HG03045 (cell line): ENCODE measurements around the gene PRPS1L1.
A peak's percentile ranks its signal among the peaks of the same experiment; 100 is the strongest.

Experiments used
- ATAC-seq: cut with Tn5 transposase; IDR thresholded peaks from one replicate; pipeline ENCODE4 v1.9.1; 2021; ENCODE audit warnings: mild to moderate bottlenecking, moderate library complexity; ENCODE audit not compliant: unreplicated experiment

The PRPS1L1 gene

DNA sequence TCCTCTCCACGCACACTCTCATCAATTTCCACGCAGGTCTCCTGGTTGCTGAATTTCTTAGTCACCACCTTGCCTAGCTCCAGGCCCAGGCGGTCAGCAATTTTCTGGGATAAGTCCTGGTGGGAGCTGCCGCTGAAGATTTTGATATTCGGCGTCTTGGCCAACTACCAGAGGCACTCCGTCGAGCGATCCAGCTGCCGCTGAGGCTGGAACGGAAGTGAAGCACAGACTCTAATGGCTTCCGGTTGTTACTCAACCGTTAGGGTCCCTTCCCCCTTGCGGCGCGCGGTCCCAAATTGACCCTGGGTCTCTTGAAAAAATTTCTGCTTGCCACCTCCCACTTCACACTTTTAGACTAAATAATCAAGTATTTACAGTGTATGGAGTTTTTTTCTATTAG lies at the start of gene PRPS1L1:
PRPS1L1 (minus strand) TSS at position 219 of the 400 bp plus-strand sequence.
- ATAC-seq = no peak

DNA sequence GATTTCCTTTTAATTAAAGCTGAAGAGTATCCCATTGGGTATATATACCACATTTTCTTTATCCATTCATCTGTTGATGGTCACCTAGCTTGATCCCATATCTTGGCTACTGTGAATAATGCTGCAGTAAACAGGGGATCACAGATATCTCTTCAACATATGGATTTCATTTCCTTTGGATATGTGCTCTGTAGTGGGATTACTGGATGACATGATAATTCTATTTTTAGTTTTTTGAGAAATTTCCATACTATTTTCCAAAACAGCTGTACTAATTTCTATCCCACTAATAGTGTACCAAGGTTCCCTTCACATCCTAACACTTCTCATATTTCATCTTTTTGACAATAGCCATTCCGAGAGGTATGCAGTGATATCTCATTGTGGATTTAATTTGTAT lies 48.8 kb upstream of the PRPS1L1 start:
- no peak for ATAC-seq

DNA sequence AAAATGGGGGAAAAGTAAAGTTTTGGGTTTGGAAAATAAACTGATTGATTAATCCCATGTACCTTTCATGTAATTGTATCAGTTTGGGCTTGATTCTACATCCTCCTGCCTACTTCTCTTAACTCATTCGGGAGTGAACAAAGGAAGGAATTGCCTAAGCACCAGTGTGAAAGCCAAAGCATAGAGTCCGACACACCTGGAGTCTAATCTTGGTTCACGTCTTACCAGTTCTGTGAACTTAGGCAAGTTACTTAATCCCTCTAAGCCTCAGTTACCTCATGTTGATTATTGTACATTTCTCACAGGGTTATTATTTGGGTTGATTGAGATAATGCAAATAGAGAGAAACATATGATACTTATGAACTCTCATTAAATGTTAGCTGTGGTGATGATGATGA lies 41.1 kb upstream of the PRPS1L1 start:
- no peak for ATAC-seq

GRCh38 chr7:18064242-18064838 lies 36.7 kb upstream of the PRPS1L1 start:
- ATAC-seq = peak; percentile 53

- no peak for ATAC-seq
These were observed 35.7 kb upstream of the PRPS1L1 start for GRCh38 chr7:18063149-18063901.

- no peak for ATAC-seq
These were observed 31.5 kb upstream of the PRPS1L1 start for GRCh38 chr7:18059171-18059570.

- no peak for ATAC-seq
These were observed 26.3 kb upstream of the PRPS1L1 start for GRCh38 chr7:18053941-18054340.

GRCh38 chr7:18053177-18053928 lies 25.7 kb upstream of the PRPS1L1 start:
- ATAC-seq = no peak

DNA sequence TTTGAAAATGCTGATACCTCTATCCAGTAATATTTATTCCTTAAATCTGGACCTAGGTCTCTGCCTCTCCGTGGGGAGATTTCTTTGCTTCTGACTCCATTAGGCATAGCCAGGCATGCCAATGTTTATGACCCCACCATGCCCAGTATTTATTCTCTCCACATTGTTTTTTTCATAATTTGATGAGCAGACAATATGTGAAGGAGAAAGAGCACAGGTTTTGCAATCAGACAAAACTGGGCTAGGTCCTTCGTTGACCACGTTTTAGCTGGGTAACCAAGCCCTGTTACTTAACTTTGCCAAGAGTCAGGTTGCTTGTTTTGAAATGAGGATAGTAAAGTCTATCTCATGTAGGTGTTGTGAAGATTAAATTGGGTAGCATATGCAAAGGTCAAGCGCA lies 21.6 kb upstream of the PRPS1L1 start:
- ATAC-seq = no peak

GRCh38 chr7:18046601-18047000 lies 19.0 kb upstream of the PRPS1L1 start:
- ATAC-seq = no peak

- no peak for ATAC-seq
These were observed 17.5 kb upstream of the PRPS1L1 start for GRCh38 chr7:18045171-18045570.

GRCh38 chr7:18041191-18041590 lies 13.5 kb upstream of the PRPS1L1 start:
- ATAC-seq = no peak

GRCh38 chr7:18040196-18040595 lies 12.6 kb upstream of the PRPS1L1 start:
- ATAC-seq = no peak

GRCh38 chr7:18038382-18038781 lies 10.7 kb upstream of the PRPS1L1 start:
- ATAC-seq = no peak

DNA sequence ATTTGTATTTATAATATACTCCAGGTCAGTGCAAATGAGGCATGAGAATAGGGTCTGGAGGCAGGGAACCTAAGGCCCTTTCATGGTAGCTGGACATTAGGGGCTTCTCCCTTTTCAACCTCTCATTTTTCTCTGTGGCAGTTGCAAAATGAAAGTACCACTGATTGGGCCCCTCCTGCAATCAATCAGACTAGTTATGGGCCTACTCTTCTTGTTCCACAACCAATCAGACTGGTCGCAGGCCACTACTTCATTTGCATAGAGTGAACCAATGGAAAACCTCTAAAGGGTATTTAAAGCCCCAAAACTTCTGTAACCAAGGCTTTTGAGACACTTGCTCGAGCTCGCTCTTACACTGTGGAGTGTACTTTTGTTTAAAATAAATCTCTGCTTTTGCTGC lies 10.0 kb upstream of the PRPS1L1 start:
- no peak for ATAC-seq

- ATAC-seq = no peak
These were observed 9.1 kb upstream of the PRPS1L1 start for GRCh38 chr7:18036783-18037182.

DNA sequence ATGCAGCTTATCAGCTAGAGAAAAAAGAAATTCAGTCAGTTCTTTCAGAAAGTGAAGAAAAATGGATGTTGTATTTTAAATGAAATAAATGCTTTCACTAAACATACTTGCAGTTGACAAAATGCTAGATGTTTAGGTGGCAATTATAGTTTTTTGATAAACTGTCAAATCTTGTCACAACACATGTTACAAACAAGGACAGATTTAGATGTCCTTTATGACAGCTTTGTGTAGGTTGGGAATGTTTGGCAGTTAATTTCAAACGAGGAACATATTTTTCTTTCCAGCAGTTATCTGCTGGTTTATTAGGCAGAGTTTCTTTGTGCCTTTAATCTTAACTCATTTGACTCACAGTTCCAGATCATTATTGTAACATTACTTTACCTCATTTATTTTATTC lies 3.1 kb upstream of the PRPS1L1 start:
- no peak for ATAC-seq

DNA sequence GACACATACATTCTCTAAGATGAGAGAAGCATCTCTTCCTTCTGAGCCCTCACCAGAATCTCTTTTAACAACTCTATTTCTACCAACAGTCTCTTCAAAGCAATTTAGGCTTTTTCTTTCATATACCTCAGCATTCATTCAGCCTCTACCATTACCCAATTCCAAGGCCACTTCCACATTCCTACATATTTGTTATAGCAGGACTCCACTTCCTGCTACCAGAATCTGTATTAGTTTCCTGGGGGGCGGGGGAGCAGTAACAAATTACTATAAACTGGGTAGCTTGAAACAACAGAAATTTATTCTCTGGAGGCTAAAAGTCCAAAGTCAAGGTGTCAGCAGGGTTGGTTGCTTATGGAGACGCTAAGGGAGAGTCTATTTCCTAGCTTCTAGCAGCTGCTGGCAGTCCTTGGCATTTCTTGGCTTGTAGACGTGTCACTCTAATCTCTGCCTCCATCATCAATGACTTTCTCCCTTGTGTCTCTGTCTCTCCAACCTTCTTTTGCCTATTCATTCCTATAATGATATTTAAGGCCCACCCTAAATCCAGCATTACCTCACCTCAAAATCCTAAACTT lies 7.4 kb downstream of the PRPS1L1 start:
- ATAC-seq = no peak

GRCh38 chr7:18019555-18019954 lies 8.1 kb downstream of the PRPS1L1 start:
- ATAC-seq = no peak

DNA sequence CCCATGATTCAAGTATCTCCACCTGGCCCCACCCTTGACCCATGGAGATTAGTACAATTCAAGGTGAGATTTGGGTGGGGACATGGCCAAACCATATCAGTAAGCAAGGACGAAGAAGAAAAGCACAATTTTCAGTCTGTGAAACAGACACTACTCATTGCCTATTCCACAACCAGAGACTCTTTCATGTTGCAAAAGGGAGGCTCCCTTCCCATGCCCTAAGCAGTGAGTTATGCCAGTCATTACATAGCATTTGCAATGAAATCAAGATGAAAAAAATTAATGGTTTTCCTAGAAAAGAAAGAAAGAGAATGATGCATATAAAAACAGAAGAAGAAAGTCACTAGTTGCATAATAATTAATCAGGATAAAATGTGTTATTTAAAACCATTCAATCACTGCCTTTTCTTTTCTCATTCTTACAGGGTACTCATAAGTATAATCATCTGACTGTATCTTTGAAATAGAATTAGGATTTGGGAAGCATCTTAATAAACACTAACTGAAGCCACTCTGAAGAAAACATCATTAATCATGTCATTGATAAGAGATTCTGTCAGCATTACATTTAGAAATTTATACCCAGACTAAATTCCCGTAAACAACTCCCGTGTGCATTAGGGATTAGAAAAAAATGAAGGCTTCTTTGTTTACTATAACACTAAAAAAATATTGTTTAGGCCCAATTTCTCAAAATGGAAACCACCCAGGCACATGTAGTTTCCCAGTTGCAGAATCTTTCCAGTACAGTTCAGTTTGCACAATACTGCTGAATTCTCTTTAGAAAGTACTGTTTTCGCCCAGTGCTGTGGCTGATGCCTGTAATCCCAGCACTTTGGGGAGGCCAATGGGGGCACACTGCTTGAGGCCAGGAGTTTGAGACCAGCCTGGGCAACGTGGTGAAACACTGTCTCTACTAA lies 9.1 kb downstream of the PRPS1L1 start:
- ATAC-seq = no peak
